IMR-90 (cell line): Measurements from ENCODE around the gene EML3.

Source experiments
- CEBPB ChIP-seq: IDR thresholded peaks from 2 replicates; pipeline ENCODE4 v1.6.1; 2012; ENCODE audit warnings: low read depth, low read length, improper control_type of control experiment
- POLR2A ChIP-seq: IDR thresholded peaks from 2 replicates; pipeline ENCODE4 v1.6.1; 2012; ENCODE audit warnings: mild to moderate bottlenecking, low read depth, low read length
- SMC3 ChIP-seq: fragments of 150-350 bp; IDR thresholded peaks from 2 replicates; pipeline ENCODE4 v1.6.1; 2016; ENCODE audit warnings: low read depth, mild to moderate bottlenecking, antibody characterized with exemption, low read length, moderate library complexity
- TF ChIP-seq, protein P1 (sequence below): fragments of 150-350 bp; IDR thresholded peaks from 2 replicates; pipeline ENCODE4 v1.6.1; 2017; ENCODE audit warnings: mild to moderate bottlenecking, antibody characterized with exemption, low read length, low read depth
- TF ChIP-seq, protein P2 (sequence below): conservative IDR thresholded peaks from 2 replicates; pipeline ENCODE4 v1.5.1; 2012; ENCODE audit warnings: mild to moderate bottlenecking, low read depth, low read length, improper control_type of control experiment

DNA sequence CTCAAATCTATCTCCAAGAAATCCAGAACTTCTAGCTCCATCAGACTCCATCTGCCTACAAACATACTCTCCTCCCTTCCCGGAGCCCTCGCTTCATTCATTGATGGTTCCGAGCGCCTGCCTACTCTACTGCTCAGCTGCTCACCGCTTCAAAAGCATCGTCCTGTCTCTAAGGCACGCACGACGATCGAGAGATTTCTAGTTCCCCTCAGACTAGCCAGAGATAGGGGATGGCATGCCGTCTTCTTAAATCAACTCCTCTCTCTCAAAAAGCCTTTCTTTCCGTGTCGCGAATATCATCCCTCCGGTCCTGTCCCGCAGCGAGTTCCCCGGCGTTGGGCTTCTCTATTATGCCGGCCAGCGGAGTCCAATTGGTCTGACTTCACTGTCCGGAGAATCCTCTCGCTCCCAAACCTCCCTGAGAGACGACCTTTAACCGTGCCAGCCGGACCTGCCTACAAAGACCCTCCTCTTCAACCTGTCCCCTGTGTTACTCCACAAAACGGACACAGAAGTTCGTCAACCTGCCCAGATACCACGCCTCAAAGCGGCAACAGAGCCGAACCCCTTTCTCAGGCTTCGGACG, 39.5 kb downstream of the EML3 start:
- no peak for TF ChIP-seq SMC3
- TF ChIP-seq, protein P1, sequence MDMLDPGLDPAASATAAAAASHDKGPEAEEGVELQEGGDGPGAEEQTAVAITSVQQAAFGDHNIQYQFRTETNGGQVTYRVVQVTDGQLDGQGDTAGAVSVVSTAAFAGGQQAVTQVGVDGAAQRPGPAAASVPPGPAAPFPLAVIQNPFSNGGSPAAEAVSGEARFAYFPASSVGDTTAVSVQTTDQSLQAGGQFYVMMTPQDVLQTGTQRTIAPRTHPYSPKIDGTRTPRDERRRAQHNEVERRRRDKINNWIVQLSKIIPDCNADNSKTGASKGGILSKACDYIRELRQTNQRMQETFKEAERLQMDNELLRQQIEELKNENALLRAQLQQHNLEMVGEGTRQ = no peak
- TF ChIP-seq, protein P2, sequence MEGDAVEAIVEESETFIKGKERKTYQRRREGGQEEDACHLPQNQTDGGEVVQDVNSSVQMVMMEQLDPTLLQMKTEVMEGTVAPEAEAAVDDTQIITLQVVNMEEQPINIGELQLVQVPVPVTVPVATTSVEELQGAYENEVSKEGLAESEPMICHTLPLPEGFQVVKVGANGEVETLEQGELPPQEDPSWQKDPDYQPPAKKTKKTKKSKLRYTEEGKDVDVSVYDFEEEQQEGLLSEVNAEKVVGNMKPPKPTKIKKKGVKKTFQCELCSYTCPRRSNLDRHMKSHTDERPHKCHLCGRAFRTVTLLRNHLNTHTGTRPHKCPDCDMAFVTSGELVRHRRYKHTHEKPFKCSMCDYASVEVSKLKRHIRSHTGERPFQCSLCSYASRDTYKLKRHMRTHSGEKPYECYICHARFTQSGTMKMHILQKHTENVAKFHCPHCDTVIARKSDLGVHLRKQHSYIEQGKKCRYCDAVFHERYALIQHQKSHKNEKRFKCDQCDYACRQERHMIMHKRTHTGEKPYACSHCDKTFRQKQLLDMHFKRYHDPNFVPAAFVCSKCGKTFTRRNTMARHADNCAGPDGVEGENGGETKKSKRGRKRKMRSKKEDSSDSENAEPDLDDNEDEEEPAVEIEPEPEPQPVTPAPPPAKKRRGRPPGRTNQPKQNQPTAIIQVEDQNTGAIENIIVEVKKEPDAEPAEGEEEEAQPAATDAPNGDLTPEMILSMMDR = no peak
- no peak for TF ChIP-seq POLR2A
- TF ChIP-seq CEBPB = no peak
